GM19023 (cell line): ENCODE data around the gene GNPTG.

Experiments
- ATAC-seq: cut with Tn5 transposase; IDR thresholded peaks from one replicate; pipeline ENCODE4 v1.9.1; 2021; ENCODE audit warnings: mild to moderate bottlenecking, moderate library complexity; ENCODE audit not compliant: unreplicated experiment

The GNPTG gene

GRCh38 chr16:1333149-1333812 is 18.4 kb upstream of the GNPTG start, which contains the start of gene BAIAP3:
Gene BAIAP3, plus strand, starts transcription at chr16:1333645. Its CDS starts 4,905 bp downstream, at chr16:1338550.
- no peak for ATAC-seq

GRCh38 chr16:1333854-1334700 is 17.7 kb upstream of the GNPTG start:
- ATAC-seq, result no peak

GRCh38 chr16:1334739-1335138 is 17.0 kb upstream of the GNPTG start:
- no peak for ATAC-seq

GRCh38 chr16:1335211-1335971 is 16.3 kb upstream of the GNPTG start:
- no peak for ATAC-seq

- no peak for ATAC-seq
Observed at GRCh38 chr16:1335996-1336395, 15.7 kb upstream of the GNPTG start.

GRCh38 chr16:1336619-1337018 is 15.1 kb upstream of the GNPTG start:
- ATAC-seq, result no peak

- ATAC-seq, result no peak
Observed at GRCh38 chr16:1337486-1337885, 14.2 kb upstream of the GNPTG start.

GRCh38 chr16:1338119-1338730 is 13.5 kb upstream of the GNPTG start:
- no peak for ATAC-seq

GRCh38 chr16:1338855-1339675 is 12.7 kb upstream of the GNPTG start:
- ATAC-seq, result no peak

GRCh38 chr16:1340730-1341494 is 10.8 kb upstream of the GNPTG start:
- ATAC-seq, result no peak

GRCh38 chr16:1341495-1342420 is 10.0 kb upstream of the GNPTG start:
- no peak for ATAC-seq

GRCh38 chr16:1342526-1343427 is 9.0 kb upstream of the GNPTG start:
- ATAC-seq, result peak; percentile 91

GRCh38 chr16:1343428-1344242 is 8.1 kb upstream of the GNPTG start:
- ATAC-seq, result no peak

- no peak for ATAC-seq
Observed at GRCh38 chr16:1344499-1344898, 7.2 kb upstream of the GNPTG start.

- ATAC-seq, result no peak
Observed at GRCh38 chr16:1345087-1345486, 6.6 kb upstream of the GNPTG start.

GRCh38 chr16:1345651-1346421 is 5.9 kb upstream of the GNPTG start:
- no peak for ATAC-seq
